COLO829 (cell line): ENCODE measurements around the gene TCEAL1.
"Not testable (repeated sequence)": the region's sequence is repeated elsewhere in the genome, so short reads cannot be mapped to it uniquely, and the experiment has no call there.

Experiments
- DNase-seq: peaks from one replicate; pipeline ENCODE4 v3.0.0; 2012; ENCODE audit warnings: low spot score

TCEAL1 gene, protein sequence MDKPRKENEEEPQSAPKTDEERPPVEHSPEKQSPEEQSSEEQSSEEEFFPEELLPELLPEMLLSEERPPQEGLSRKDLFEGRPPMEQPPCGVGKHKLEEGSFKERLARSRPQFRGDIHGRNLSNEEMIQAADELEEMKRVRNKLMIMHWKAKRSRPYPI

DNA sequence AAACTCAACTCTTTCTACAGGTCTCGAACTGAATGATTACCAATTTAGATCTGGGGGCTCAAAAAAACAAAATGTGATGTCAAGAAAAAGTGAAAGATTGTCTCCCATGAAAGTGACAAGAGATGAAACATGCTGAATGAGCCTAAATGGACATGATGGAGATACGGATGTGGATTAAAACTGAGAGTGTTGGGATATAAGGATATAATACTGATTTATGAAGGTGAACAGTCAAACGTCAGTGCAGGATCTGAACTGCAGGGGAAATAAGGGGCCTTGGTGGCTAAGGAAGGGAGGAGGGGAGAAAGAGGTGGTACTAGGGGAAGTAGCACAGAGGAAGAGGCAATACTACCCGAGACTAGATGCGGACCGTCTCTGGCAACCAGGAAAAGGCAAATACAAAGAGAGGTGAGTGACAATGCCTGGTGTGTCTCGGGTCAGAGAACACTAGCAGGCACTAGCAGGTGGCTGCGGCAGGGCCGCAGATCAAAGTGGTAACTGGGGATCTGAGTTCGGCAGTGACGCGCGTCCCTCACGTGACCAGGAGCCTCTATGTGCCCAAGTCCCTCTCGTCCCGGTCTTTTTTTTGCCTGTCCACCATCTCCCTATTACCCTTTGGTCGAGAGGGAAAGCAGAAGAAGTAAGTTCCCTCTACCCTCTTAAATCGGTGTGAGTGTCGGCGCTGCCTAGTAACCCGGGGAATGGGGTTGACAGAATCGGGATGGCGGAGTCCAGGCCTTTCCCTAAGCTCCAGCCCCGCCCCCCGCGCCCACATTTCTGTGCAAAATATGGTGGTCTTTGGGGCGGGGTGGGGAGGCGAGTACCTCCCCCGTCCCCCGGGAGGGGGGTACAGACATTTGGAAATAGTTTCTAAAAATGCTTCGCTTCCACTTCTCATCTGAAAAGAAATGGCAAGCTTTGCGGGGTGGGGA is at the start of gene TCEAL1:
TSS of gene TCEAL1 (plus strand) at position 590 of the 932 bp plus-strand sequence. CDS start 942 bp downstream, outside the sequence.
- no peak for DNase-seq

DNA sequence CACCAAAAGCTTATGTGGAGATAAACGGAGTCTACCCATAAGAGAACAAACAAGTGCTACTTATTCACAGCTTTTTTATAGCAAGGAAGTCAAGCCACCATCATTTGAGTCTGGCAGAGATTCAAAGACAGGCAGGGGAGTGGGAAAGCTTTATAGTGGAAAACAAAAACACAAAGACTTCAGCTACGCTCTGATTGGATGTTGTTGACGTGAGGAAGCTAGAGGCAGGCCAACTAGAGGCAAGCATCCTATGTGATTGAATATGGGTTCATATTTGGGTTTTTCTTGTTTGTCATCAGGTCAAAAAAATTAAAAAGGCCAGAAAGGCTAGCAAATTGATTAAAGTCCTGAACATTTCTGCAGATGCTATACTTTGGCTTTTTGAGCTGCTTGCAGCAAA is 44.2 kb upstream of the TCEAL1 start:
- DNase-seq, result no peak

DNA sequence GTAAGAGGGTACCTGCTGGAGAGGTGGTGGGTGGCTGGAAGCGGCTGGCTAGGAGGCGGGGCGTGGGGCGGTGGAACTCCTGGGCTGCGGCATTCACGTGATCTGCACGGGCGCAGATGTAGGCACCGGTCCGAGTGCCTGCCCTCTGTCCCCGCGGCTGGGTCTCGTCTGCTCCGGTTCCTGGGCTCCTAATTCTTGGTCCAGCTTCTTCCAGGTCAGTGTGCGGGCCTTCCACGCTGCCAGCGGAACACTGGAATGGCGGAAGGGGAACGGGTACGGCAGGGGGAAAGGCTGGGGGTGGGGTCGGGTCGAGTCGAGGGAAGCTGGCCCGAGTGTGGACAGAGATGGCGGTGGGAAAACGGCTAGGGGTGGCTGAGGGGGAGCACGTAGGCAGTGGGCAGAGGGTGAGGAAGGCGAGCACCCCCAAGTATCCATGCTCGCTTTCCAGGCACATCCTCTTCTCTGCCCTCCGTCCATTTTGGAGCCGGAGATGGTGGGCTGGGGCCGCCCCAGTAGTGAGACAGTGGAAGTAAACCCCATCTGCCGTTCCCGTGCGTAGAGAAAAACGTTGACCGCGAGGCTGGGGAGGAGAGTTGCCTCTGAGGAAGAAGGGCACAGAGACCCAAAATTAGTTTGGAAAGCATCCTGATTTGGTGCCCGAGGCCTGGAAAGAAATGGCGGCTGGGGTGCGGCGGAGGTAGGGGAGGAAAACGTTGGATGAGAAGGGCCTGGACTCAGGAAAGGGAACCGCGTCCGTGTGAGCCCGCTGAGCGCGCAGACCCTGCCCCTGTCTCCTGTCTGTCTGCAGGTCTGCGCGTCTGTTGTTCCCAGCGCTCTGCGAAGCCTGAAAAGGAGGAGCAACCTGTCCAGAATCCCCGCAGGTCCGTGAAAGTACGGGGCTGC is 43.1 kb upstream of the TCEAL1 start, which contains the start of gene TCEAL4:
TSS of gene TCEAL4 (plus strand) at position 105 of the 903 bp plus-strand sequence. CDS start 1,161 bp downstream, outside the sequence.
- DNase-seq, result peak; percentile 22

DNA sequence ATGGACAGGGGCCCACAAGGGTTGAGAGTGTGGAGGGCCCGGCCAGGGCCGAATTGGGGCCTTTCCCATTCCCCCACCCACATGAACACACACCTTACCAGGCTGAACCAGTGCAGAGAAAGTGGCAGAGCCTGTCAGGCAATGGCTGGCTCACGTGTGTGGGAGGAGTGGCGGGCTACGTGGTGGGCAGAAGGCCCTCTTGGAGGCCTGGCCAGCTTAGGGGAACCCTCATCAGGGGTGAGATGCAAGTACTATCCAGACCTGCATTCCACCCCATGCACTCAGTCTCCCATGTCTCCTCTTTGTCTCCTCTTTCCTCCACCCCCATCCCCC is 42.5 kb upstream of the TCEAL1 start:
- no peak for DNase-seq

DNA sequence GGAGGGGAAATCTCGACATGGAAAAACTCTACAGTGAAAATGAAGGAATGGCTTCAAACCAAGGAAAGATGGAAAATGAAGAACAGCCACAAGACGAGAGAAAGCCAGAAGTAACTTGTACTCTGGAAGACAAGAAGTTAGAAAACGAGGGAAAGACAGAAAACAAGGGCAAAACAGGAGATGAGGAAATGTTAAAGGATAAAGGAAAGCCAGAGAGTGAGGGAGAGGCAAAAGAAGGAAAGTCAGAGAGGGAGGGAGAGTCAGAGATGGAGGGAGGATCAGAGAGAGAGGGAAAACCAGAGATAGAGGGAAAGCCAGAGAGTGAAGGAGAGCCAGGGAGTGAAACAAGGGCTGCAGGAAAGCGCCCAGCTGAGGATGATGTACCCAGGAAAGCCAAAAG is 42.1 kb upstream of the TCEAL1 start:
- DNase-seq, result no peak

DNA sequence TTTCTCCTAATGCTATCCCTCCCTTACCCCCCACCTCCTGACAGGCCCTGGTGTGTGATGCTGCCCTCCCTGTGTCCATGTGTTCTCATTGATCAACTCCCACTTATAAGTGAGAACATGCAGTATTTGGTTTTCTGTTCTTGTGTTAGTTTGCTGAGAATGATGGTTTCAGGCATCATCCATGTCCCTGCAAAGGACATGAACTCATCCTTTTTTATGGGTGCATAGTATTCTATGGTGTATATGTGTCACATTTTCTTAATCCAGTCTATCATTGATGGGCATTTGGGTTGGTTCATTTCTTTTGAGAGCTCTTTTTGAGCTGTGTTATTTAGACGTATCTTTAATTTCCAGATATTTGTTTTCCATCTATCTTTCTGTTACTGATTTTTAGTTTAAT is 36.5 kb upstream of the TCEAL1 start:
- DNase-seq, result not testable (repeated sequence)

DNA sequence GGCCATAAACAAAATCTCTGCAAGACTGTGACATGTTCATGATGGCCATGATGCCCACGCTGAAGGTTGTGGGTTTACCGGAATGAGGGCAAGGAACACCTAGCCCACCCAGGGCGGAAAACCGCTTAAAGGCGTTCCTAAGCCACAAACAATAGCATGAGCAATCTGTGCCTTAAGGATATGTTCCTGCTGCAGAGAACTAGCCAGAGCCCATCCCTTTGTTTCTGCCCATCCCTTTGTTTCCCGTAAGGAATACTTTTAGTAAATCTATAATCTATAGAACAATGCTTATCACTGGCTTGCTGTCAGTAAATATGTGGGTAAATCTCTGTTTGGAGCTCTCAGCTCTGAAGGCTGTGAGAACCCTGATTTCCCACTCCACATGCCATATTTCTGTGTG is 33.6 kb upstream of the TCEAL1 start:
- DNase-seq, result not testable (repeated sequence)

DNA sequence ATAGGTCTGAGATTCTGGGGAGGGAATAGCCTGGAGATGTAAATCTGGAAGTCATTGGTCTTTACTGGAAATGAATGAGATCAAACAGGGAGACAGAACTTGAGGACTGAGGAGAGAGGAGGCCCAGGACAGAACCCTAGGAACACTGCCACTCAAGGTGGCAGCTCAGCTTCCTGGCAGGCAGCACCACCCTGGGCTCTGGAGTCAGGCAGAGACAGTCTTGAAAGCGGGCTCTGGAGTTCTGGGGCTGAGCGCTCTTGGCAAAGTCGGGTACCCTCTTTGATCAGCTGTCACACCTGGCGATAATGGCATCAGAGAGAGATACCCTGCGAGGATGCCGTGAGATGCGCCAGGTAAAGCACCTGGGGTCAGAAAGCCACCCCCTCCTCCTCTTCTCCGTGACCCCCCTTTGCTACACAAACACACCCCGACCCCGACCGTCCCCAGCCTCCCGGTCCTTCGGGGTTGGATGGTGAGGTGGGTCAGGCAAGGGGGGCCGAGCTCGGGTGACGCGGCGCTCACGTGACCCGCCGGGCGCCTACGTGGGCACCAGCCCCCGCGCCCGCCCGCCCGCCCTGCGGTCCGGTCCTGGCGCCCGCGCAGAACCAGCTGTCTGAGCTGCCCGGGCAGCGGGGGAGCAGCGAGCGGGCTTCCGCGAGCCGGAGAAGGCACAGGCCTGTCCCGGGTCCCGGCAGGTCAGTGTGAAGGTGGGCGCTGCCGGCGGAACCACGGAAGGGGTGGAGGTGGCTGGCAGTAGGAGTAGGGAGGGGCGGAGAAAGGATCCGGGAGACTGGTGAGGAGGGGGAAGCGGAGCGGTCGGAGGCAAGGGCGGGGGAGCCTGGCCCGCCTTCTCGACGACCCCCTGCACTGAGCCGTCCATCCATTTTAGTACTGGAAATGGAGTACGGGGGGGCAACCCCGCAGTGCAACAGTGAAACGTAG is 21.1 kb upstream of the TCEAL1 start, which contains the start of gene TCEAL3:
TSS of gene TCEAL3 (plus strand) at position 600 of the 942 bp plus-strand sequence. CDS start 1,102 bp downstream, outside the sequence.
- DNase-seq, result no peak

DNA sequence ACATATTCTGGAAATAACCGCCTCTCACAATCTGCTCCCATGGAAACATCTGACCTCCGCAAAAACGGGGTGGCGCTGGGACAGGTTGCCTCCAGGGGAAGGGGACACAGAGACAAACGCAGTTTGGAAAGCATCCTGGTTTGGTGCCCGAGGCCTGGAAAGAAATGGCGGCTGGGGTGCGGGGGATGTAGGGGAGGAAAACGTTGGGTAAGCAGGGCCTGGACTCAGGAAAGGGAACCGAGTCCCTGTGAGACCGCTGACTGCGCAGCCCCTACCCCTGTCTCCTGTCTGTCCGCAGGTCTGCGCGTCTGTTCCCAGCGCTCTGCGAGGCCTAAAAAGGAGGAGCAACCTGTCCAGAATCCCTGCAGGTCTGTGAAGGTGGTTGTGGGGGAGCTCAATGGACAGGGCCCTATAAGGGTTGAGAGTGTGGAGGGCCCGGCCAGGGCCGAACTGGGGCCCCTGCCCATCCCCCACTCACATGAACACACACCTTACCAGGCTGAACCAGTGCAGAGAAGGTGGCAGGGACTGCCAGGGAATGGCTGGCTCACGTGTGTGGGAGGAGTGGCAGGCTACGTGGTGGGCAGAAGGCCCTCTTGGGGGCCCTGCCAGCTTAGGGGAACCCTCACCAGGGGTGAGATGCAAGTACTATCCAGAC is 20.3 kb upstream of the TCEAL1 start:
- DNase-seq, result no peak

DNA sequence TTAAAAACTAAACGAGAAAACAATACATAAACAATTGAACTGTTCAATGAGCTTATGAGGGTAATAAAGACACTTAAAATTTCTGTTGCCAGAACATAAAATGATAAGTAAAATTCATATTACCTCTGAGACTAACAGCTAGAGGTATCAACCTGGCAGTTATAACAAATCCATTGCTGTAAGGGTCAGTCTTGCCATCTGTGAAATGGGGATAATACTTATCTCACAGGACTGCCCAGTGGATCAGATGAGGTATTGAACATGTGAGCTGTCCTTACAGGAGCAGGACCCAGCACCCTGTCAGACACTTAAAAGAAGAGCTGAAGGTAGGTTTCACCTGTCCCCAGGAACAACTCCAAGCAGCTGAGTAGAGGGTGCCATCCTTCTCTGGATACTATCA is 18.5 kb upstream of the TCEAL1 start:
- DNase-seq, result no peak

DNA sequence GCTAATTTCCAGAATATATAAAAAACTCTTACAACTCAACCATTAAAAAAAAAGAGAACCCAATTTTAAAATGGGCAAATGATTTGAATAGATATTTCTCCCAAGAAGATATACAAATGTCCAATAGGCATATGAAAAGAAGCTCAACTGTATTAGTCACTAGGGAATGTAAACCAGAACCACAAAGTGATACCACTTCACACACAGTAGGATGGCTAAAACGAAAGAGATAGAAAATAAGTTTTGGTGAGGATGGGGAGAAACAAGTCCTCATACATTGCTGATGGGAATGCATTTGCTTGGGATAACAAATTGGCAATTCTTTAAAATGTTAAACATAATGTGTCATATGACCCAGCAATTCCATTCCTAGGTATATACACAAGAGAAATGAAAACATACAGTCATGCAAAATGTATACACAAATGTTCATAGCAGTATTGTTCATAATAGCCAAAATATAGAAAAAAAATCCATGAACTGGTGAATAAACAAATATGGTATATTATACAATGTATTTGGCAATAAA is 15.3 kb upstream of the TCEAL1 start:
- no peak for DNase-seq

DNA sequence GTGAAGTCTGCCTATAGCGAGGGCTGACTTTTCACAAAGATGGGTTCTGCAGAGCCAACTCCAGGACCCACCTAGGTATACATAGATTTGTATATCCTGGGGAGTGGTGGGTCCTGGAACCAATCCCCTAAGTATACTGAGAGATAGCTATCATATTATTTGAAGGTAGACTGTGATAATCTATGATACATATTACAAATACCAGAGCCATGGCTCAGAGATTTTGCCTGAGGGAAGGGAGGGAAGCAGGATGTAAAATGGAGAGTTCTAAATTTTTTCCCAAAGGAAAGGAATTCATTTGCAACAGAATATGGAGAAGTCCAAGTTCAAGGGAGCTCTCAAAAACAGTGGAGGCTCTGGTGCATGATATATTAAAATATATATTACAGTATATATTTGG is 13.8 kb upstream of the TCEAL1 start:
- no peak for DNase-seq

DNA sequence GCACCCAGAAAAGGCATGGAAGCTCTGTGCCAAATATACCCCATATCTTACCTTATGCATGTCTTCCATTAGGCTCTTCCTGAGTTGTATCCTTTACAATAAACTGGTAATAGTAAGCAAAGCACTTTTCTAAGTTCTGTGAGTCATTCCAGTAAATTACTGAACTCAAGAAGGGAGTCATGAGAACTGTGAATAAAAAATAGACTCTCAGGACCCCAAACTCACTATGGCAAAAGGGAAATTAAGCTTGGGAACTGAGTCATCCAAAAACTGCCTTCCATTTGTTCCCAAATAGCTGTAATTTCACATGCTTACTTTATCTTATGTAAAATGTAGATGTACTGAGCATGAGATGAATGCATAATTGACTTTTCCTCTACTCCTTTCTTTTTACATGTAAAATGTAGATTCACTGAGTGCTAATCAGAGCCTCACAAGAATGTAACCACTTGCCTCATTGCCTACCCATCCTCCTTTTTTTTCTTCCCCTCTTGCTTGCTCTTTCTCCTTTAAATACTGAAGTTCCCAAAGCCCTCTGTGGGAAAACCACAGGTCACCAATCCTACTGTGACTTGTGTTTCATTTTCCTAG is 12.9 kb upstream of the TCEAL1 start:
- no peak for DNase-seq

DNA sequence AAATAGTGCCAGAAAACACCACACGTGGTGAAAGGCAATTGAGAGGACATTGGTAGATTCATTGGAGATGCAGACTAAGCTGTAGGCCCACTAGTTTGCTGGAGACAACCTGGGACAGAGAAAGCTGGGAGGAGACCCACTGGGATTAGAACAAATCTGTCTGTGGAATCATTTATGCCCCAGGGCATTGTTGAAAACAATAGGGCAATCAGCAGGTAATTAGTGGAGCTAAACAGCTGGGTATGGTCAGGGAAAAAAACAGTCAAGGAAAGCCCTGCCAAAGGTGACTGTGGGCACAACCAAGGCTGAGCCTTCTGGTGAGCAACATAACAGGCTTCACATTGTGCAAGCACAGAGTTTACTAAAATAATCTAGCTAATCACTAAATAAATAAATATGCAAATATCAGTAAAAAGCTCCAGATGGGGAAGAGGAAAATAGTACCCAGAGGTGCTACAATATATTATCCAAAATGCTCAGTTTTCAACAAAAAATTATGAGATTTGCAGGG is 12.0 kb upstream of the TCEAL1 start:
- DNase-seq, result no peak

DNA sequence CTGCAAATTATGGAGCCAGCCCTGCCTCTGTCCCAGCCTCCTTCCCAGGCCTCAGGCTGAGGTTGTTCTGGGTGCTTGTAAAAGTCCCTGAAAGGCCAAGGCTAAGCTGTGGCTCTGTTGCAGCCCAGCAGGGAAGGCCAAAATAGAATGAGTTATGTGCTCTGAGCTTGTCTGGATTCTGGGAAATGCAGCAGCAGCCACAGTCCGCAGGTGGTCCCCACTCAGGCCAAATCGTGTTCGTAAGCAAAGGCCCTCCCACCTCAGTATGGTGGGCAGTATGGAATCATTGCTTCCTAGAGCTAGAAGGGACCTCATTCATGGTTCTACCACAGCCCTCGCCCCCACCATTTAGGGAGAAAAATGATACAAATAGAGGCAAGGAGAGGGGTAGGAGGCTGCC is 4.7 kb upstream of the TCEAL1 start:
- DNase-seq, result no peak

DNA sequence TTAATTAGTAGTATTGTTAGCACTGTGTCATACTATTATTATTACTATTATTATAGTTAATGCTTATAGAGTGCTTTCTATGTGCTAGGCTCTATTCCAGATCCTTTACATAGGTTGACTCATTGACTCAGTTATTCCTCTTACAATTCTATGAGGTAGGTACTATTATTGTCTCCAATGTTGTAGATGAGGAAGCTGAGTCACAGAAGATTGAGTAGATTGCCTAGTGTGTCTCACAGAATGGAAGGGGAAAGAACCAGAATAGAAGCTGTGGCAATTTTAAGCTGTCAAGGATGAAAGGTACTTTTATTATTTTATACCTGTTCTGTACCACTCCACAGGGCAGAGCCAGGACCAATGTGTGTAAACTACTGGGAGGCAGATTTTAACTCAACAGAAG is 1.9 kb upstream of the TCEAL1 start:
- no peak for DNase-seq

DNA sequence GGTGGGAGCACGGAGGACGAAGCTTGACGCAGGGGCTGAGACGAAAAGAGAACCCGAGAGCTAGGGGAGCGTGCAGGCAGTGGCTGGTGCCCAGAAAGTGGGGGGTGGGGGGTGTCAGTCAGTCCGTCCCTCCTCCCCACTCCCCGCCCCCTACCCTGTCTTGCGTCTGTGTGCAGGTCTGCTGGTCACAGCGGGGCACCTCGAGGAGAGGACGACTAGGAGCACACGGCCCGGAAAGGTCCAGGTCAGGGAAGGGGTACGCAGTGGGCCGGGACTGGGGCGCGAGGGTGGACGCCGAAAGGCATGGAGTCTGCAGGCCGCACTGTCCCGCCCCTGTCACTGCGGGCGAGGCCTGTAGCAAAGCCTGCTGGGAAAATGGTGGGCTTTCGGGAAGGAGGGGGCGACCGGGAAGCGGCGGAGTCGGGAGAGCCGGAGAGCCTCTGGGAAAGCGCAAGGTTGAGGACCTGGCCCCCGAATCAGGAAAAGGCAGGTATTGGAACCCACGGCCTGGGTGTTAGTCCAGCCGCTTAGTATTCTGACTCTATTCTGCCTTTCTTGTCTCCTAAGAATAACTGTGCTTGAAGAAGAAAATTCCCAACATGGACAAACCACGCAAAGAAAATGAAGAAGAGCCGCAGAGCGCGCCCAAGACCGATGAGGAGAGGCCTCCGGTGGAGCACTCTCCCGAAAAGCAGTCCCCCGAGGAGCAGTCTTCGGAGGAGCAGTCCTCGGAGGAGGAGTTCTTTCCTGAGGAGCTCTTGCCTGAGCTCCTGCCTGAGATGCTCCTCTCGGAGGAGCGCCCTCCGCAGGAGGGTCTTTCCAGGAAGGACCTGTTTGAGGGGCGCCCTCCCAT is 769 bp downstream of the TCEAL1 start:
- DNase-seq, result no peak

DNA sequence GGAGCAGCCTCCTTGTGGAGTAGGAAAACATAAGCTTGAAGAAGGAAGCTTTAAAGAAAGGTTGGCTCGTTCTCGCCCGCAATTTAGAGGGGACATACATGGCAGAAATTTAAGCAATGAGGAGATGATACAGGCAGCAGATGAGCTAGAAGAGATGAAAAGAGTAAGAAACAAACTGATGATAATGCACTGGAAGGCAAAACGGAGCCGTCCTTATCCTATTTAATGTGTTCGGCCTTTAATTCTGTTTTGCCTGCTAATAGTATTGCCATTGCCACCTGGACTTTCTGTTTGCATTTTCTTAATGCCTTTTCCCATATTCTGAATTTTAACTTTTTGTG is 1.4 kb downstream of the TCEAL1 start:
- no peak for DNase-seq

DNA sequence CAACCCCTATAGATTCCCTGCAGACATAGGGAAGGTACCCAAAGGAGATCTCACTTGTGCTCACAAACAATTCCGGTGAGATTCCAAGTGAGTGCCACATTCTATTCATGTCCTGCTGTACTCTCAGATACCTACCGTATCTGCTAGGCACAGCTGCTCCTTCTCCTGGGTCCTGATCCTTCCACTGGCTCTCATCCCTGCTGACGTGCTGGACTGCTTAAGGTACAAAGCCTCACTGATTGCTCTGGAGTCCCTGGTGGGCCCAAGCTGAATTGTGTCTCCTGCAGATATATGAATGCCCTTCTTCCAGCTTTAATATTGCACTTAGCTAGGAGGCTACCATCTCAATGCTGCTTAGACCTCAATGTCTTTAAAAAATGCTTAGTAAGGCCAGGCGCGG is 2.4 kb downstream of the TCEAL1 start:
- no peak for DNase-seq
